ENCODE data around the gene TRIM17.

DNA sequence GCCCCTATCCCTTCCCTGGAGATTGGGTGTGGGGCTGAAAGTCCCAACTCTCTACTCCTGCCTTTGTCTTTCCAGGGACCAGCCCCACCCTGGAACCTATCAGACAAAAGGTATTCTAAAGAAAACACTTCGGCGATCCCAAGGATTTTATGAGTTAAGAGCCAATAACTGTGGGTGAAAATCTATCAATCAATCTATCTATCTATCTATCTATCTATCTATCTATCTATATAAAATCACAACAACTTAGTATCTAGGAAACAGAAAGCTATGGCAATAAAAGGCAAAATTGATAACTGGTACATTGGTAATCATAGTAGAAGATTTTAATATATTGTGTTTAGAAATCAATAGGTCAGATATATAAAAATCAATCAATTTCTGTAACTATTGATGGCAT lies 32.9 kb downstream of the TRIM17 start:
- no peak for TF ChIP-seq POLR2AphosphoS5 (IDR thresholded peaks at IDR 0.05)
- TF ChIP-seq, protein P1, sequence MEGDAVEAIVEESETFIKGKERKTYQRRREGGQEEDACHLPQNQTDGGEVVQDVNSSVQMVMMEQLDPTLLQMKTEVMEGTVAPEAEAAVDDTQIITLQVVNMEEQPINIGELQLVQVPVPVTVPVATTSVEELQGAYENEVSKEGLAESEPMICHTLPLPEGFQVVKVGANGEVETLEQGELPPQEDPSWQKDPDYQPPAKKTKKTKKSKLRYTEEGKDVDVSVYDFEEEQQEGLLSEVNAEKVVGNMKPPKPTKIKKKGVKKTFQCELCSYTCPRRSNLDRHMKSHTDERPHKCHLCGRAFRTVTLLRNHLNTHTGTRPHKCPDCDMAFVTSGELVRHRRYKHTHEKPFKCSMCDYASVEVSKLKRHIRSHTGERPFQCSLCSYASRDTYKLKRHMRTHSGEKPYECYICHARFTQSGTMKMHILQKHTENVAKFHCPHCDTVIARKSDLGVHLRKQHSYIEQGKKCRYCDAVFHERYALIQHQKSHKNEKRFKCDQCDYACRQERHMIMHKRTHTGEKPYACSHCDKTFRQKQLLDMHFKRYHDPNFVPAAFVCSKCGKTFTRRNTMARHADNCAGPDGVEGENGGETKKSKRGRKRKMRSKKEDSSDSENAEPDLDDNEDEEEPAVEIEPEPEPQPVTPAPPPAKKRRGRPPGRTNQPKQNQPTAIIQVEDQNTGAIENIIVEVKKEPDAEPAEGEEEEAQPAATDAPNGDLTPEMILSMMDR (IDR thresholded peaks at IDR 0.05), result no peak
- no peak for TF ChIP-seq POLR2A (IDR thresholded peaks at IDR 0.05)

All from suprapubic skin (tissue), 4 donors.